Measurements from ENCODE around the gene RECQL. TPM values are rescaled to one million over a fixed set of nuclear protein-coding genes. Genes with fewer than 3 reads are reported as not detected.

RECQL gene
- total and polyA plus RNA-seq, 8 donors: 32.1 to 42.1 (median 35.2) TPM

DNA sequence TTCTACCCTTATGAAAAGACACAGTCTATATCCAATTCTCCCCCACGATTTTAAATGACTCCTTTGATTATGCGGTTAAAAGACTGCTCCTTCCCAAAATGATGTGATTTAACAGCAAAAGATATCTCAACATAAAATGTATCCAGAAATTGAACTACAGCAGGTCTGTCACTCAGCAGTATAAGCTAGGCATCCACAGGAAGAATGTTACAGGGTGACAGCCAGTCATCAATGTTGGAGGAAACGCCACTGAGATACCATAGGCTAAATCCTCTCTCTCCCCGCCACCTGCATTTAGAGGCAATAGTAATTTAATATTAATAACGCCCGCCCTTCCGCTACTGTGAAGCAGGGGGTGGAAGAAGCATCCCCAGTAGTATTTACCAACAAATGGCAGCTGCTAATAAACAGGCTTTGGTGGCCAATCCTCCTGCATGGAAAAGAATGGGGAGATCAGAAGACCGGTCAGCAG is 613 bp downstream of the RECQL start:
- peak overlapping the region; percentile 87 to 91 for H3K27ac ChIP-seq
- ATAC-seq (no peak), DNase-seq (no peak)
- peak overlapping the region; percentile 87 to 93 for H3K4me3 ChIP-seq
- peaks cover 3 to 30% of the 10 kb centered on the region in 2 donors for H3K36me3 ChIP-seq
- peaks cover 26 to 45% of the 10 kb centered on the region in 2 donors for H3K4me1 ChIP-seq
- intact Hi-C loops (cut with DNase I): no loop called here
- TF ChIP-seq, protein P1, sequence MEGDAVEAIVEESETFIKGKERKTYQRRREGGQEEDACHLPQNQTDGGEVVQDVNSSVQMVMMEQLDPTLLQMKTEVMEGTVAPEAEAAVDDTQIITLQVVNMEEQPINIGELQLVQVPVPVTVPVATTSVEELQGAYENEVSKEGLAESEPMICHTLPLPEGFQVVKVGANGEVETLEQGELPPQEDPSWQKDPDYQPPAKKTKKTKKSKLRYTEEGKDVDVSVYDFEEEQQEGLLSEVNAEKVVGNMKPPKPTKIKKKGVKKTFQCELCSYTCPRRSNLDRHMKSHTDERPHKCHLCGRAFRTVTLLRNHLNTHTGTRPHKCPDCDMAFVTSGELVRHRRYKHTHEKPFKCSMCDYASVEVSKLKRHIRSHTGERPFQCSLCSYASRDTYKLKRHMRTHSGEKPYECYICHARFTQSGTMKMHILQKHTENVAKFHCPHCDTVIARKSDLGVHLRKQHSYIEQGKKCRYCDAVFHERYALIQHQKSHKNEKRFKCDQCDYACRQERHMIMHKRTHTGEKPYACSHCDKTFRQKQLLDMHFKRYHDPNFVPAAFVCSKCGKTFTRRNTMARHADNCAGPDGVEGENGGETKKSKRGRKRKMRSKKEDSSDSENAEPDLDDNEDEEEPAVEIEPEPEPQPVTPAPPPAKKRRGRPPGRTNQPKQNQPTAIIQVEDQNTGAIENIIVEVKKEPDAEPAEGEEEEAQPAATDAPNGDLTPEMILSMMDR (IDR thresholded peaks at IDR 0.05): no peak
- no peaks in the 10 kb centered on the region for H3K9me3 ChIP-seq
- no peaks in the 10 kb centered on the region for H3K27me3 ChIP-seq

DNA sequence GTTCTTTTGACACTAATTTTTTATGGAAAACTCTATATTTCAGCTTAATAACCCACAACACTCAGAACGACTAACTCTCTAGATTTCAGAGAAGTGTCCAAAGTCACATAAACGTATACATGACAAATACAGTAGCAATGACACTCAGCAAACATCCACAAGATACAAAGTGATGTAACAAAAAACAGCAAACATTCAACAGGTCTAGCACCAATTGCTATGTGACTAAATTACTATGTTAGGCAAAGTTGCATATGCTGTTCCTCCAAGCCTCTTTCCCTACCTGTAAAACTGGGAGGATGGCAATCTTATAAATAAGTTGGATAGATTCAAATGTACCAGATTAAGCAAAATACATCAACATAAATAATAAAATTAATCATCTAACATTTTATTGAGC is 1.7 kb downstream of the RECQL start:
- intact Hi-C loops (cut with DNase I): no loop called here
- H3K27ac ChIP-seq: no peak overlapping the region
- no peaks in the 10 kb centered on the region for H3K27me3 ChIP-seq
- no peaks in the 10 kb centered on the region for H3K9me3 ChIP-seq
- TF ChIP-seq, protein P1 (IDR thresholded peaks at IDR 0.05): no peak
- DNase-seq (no peak), ATAC-seq (no peak)
- peaks cover 26 to 34% of the 10 kb centered on the region in 2 donors for H3K4me1 ChIP-seq
- peaks cover 3 to 41% of the 10 kb centered on the region in 2 donors for H3K36me3 ChIP-seq
- H3K4me3 ChIP-seq: peak overlapping the region in 1 of 2 donors; percentile 93

DNA sequence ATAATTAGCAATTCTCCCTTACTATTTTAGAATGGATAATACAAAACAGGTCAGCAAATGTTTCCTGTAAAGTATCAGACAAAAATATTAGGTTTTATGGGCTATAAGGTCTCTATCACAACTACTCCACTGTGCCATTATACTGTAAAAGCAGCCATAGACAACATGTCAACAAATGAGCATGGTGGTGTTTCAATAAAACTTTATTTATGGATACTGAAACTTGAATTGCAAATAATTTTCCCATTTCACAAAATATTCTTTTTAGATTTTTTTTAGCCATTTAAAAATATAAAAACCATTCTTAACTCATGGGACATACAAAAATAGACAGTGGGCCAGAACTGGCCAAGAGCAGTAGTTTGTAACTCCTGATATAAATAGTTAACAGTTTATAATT is 15.4 kb downstream of the RECQL start:
- no peak for ATAC-seq
- intact Hi-C loops (cut with DNase I): no loop called here
- H3K4me1 ChIP-seq: no peaks in the 10 kb centered on the region
- TF ChIP-seq, protein P1 (IDR thresholded peaks at IDR 0.05): no peak
- H3K9me3 ChIP-seq: no peaks in the 10 kb centered on the region
- no peak overlapping the region for H3K4me3 ChIP-seq
- DNase-seq: no peak
- no peak overlapping the region for H3K27ac ChIP-seq
- peaks cover 5 to 83% of the 10 kb centered on the region in 2 donors for H3K36me3 ChIP-seq
- H3K27me3 ChIP-seq: no peaks in the 10 kb centered on the region

DNA sequence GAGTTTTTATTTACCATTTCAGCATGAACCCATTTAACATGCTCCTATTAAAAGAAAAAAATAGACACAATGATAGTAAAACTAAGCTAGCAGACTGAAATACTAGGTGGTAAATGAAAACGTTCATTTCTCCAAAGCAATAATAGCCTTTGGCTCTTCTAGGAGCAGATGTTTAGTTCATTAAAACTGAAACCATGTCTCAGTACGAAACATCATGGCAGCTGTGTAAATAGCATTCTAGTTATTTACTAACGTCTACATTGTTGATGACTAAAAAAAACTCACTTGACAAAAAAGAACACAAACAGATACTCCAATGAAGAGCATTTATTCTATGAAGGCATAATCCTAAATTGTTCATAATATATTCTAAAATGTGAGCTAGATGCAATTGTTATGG is 17.9 kb downstream of the RECQL start:
- H3K9me3 ChIP-seq: no peaks in the 10 kb centered on the region
- no peak overlapping the region for H3K4me3 ChIP-seq
- H3K27ac ChIP-seq: no peak overlapping the region
- no peak for DNase-seq
- no peaks in the 10 kb centered on the region for H3K4me1 ChIP-seq
- peaks cover 5 to 81% of the 10 kb centered on the region in 2 donors for H3K36me3 ChIP-seq
- no peaks in the 10 kb centered on the region for H3K27me3 ChIP-seq
- intact Hi-C loops (cut with DNase I): no loop called here
- TF ChIP-seq, protein P1 (IDR thresholded peaks at IDR 0.05): no peak
- ATAC-seq: no peak

DNA sequence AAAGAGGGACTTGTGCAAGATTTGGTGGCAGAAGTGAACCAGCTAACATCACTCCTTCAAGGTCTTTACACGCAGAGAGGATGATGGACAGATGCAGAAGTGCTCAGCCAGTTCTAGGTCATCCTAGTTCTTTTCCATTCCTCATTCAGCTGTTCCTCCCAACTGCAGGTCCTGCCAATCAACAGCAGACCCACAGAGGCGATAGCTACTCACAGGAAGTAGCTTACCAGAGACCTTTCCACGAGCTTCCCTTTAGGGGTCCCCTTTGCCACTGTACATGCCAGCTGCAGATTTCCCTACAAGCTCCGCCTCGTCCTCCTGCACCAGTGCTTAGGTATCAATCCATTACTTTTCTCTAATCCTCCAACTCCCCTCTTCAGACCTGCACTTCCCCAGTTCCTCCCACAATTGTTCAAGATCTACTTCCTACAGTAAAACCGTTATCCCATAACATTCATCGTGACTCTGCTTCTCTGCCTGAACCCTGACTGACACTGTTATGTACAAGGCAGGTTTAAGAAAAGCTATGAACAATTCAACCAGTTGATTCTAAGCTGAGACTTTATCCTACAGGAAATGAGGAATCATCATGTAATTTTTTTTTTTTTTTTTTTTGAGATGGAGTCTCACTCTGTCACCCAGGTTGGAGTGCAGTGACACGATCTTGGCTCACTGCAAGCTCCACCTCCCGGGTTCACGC is 22.5 kb downstream of the RECQL start:
- peaks cover 5 to 96% of the 10 kb centered on the region in 2 donors for H3K36me3 ChIP-seq

More for the DNA sequence above, 22.5 kb downstream of the RECQL start:
- ATAC-seq (no peak), DNase-seq (no peak)
- Histone ChIP-seq H3K9me3 (no peaks in the 10 kb centered on the region), H3K4me1 (no peaks in the 10 kb centered on the region), H3K4me3 (no peak overlapping the region), H3K27ac (no peak overlapping the region), H3K27me3 (no peaks in the 10 kb centered on the region)
- intact Hi-C loops (cut with DNase I): no loop called here
- TF ChIP-seq, protein P1 (IDR thresholded peaks at IDR 0.05): no peak

Measured in left lung (tissue), 10 donors.